CD4-positive, alpha-beta T cell treated with Interleukin-17A for 1 hour (primary cell): ENCODE data around the gene CAMTA1.
"Not testable (repeated sequence)": the region's sequence is repeated elsewhere in the genome, so short reads cannot be mapped to it uniquely, and the experiment has no call there.

Experiments
- DNase-seq: peaks from one replicate; pipeline ENCODE4 v3.0.0-alpha.2; 2020

Gene CAMTA1

DNA sequence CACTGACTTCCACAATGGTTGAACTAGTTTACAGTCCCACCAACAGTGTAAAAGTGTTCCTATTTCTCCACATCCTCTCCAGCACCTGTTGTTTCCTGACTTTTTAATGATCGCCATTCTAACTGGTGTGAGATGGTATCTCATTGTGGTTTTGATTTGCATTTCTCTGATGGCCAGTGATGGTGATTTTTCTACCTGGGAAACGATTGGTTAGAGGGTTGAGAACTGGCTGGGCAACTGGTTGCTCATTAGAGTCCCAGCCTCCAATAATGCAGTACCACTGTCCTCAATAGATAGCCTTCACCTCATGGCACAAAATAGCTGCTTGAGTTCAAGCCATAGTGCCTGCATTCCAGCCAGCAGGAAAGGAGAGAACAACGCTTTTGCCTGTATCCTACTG is 596.5 kb downstream of the CAMTA1 start:
- DNase-seq, result not testable (repeated sequence)

GRCh38 chr1:7382971-7383370 is 597.7 kb downstream of the CAMTA1 start:
- DNase-seq, result no peak

- no peak for DNase-seq
Observed at GRCh38 chr1:7383671-7384520, 598.6 kb downstream of the CAMTA1 start.

GRCh38 chr1:7384679-7385078 is 599.4 kb downstream of the CAMTA1 start:
- no peak for DNase-seq

DNA sequence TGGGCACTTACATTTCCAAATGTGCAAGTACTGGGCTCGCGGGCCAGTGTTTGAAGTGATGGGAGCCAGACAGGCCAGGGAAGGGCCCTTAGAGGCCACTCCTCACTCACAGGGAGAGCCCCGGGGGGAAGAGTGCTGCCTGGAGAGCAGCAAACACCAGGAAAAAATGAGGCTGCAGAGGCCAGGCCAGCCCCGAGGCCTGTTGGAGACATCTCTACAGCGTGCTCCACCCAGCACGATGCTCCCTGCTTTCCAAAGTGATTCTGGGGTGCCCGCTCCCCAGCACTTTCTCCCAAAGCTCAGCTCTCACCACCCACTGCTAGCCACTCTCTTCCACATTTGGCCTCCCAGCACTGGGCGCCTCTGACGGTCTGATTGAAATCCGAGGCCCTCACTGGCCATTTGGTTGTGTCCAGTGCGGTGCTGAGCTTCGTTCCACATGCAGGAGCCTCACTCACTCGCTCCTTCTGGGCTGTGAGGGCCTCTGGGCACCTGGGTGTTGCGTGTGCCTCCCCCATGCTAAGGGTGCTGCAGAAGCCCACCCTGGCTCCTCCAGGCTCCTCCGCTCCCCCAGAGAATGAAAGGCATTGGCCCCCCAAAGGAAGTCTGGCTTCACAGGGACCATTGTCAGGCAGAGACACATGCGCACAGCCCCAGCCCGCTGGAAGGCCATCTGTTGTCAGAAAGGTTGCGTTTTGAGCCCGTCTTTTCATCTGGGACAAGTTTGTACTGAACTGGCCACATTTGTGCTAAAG is 600.4 kb downstream of the CAMTA1 start:
- no peak for DNase-seq

DNA sequence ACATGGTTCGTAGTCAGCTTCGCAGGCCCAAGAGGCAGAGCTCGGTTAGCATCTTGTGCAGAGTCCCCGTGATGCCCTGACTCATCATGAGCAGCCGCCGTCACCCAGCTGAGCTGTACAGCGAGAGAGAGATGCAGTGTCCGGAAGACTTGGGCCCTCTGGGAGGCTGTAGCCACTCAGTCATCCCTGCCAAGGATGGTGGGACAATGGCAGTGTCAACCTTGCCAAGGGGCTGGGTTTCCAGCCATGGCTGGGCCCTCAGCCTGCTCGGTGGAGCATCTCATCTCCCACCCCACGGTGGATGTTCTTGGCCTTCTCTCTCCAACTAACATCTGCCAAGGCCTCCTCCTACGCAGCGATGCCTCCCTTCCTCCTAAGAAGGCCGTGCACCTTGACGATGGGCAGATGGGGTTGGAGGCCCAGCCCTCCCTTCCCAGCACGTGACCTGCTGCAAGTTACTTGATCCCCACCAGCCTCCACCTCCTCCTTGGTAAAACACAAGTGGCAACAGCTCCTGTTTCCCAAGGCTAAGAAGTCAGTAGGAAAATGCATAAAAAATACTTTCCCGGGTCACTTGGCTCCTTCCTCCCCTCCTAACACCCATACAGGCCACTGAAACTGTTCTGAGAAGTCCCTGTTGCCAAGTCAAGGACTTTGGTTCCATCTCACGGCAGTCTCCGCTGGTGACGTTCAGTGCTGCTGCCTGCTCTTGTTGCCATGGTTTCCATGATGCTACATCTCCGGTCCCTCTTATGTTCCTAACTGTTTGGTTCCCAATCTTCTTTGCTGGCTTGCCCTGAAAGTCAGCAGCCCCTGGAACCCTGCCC is 601.2 kb downstream of the CAMTA1 start:
- no peak for DNase-seq

DNA sequence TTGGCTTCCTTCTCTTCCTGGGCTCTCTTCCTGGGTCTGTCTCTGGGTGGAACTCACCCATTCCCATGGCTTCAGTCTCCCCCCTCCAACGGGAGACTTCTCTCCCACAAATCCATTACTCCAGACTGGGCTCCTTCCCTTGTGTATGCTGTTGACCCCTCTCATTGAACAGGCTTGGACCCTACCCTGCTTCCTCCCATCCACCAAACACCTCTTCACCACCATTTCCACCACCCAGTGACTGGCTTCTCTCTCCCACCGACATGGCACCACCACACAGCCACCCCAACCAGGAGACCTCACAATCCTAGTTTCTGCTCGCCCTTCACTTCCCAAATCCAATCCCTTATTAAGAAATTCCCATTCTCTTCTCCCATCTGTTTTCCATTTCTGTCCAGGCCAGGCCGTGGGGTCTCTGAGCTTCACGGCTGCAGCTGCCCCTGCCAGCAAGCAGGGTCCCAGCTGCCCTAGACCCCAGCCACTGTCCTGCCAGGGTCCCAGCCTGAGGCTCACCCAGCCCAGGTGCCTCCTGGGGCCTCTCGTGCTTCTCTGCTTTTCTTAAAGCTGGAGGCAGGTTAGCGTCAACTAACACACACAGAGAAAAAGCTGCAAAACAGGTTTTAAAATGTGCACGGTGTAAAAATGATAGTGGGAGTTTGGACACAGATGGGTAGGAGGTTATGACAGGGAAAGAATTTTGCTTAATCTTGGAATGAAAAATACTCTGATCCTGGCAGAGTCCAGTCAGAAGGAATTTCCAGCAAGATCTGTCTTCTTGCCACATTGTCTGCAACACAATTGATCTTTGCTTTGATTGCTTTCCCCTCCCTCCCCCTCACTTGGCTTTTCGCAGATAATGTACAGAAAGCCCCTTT is 602.0 kb downstream of the CAMTA1 start:
- no peak for DNase-seq

DNA sequence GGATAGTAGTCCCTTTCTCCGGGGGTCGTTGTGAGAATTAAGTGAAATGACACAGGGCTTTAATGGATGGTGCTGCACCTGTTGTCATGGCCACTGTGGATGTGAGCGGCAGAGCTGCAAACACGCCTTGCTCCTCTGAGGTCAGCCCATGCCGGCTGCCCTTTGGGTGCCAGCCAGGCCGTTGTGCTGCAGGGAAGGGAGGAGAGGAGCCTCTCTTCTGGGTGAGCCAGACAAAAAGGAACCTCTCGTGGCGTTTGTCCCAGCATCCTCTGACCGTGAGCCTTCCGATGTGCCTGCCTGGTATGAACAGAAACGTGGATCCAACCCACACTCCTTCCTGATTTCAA is 602.9 kb downstream of the CAMTA1 start:
- DNase-seq, result no peak

- no peak for DNase-seq
Observed at GRCh38 chr1:7388488-7389185, 603.4 kb downstream of the CAMTA1 start.

GRCh38 chr1:7389201-7389905 is 604.1 kb downstream of the CAMTA1 start:
- no peak for DNase-seq

- DNase-seq, result no peak
Observed at GRCh38 chr1:7389906-7390603, 604.8 kb downstream of the CAMTA1 start.

DNA sequence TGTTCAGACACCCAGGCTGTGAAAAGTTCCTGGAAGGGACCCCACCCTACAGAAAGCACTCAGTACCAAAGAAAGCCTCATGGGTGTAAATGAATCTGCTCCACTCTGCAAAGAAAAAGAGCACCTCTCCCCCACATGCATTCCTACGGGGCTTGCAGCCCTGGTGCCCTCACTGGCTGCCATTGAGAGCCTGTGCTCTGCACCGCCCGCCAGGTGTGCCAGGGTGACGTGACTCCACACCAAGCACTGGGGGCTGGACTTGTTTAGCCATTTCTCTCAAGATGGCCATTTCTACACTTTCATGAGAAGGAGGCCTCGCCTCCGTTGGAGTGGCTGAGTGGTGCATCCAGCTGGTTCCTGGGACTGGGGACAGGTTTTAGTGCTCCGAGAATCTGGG is 605.3 kb downstream of the CAMTA1 start:
- no peak for DNase-seq

- no peak for DNase-seq
Observed at GRCh38 chr1:7393136-7393535, 607.9 kb downstream of the CAMTA1 start.

- no peak for DNase-seq
Observed at GRCh38 chr1:7395251-7395650, 610.0 kb downstream of the CAMTA1 start.

- DNase-seq, result no peak
Observed at GRCh38 chr1:7398982-7399381, 613.7 kb downstream of the CAMTA1 start.

- DNase-seq, result no peak
Observed at GRCh38 chr1:7399514-7400125, 614.4 kb downstream of the CAMTA1 start.

GRCh38 chr1:7400566-7400965 is 615.3 kb downstream of the CAMTA1 start:
- DNase-seq, result no peak

DNA sequence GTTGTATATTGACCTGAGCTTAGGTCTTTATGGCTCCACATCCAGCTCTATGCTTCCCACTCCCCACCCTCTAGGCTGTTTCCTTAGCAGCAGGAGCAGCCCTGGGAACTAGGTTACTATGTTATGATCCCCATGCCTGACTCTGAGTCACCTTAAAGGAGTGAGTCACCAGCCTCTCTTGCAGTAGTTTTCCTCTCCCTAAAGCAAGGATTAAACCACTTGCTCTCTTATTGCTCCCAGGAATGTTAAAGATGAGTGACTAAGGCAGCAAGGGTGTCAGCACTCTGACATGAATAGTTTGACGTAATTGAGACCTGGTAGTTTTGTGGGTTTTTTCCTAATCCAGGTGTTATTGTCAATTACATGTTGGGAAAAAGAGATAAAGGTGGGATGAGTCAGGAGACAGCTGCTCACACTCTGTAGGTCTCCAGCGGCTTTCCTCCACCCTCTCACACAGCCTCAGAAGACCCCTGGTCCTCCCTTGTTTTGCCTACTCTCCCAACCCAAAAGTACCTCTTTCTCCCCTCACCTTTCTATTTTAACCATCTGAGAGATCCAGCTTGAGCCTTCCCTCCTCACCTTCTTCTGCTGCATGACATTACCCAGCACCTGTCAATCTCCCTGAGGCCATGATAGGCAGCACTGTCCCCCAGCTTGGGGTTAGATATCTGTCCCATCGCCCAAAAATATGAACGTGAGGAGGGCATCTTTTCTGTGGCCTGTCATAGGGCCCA is 616.7 kb downstream of the CAMTA1 start:
- DNase-seq, result no peak

GRCh38 chr1:7402548-7402850 is 617.2 kb downstream of the CAMTA1 start:
- DNase-seq, result no peak
